Naive B cell (primary cell): ENCODE measurements around the gene PARVA. TPM values are rescaled to one million over a fixed set of nuclear protein-coding genes. Genes with fewer than 3 reads are reported as not detected.

Source experiments
- ATAC-seq, 2 donors: fragments of 150-1000 bp; cut with Tn5 transposase; 2 replicates each; pipeline ENCODE4 v1.10.0; 2021; ENCODE audit warnings: low read depth in 2 of 2, mild to moderate bottlenecking in 2 of 2, moderate library complexity in 2 of 2
- DNase-seq: peaks from one replicate; pipeline ENCODE4 v3.0.0; 2022
- H3K27ac Mint-ChIP-seq, 6 donors: one replicate each; pipeline ENCODE4 v1.8.0; 2020 to 2022; ENCODE audit warnings: mild to moderate bottlenecking in 6 of 6, mixed read lengths in 6 of 6, moderate library complexity in 5 of 6, inconsistent platforms in 2 of 6
- H3K27me3 Mint-ChIP-seq, 3 donors: one replicate each; pipeline ENCODE4 v1.8.0; 2021 to 2022; ENCODE audit warnings: mixed read lengths in 3 of 3, mild to moderate bottlenecking in 1 of 3
- H3K36me3 Mint-ChIP-seq, 2 donors: one replicate each; pipeline ENCODE4 v1.8.0; 2020 to 2022; ENCODE audit warnings: mixed read lengths in 2 of 2, inconsistent platforms in 1 of 2, mild to moderate bottlenecking in 1 of 2
- H3K4me1 Mint-ChIP-seq, 3 donors: one replicate each; pipeline ENCODE4 v1.8.0; 2020 to 2022; ENCODE audit warnings: mixed read lengths in 3 of 3, inconsistent platforms in 1 of 3, mild to moderate bottlenecking in 1 of 3, moderate library complexity in 1 of 3
- H3K4me3 Mint-ChIP-seq, 8 donors: one replicate each; pipeline ENCODE4 v1.8.0; 2020 to 2022; ENCODE audit warnings: mild to moderate bottlenecking in 8 of 8, mixed read lengths in 8 of 8, moderate library complexity in 8 of 8, inconsistent platforms in 2 of 8
- H3K9me3 Mint-ChIP-seq, 7 donors: one replicate each; pipeline ENCODE4 v1.8.0; 2020 to 2022; ENCODE audit warnings: mixed read lengths in 7 of 7, mild to moderate bottlenecking in 5 of 7, inconsistent platforms in 2 of 7, moderate library complexity in 1 of 7
- polyA plus RNA-seq, 6 donors: library from polyadenylated mRNA; unstranded; fragments of 300-500 nt; fragmentation: Illumina TruSeq; gene quantifications; one replicate each; pipeline ENCODE4 v1.2.3, GENCODE V29; 2021; ENCODE audit warnings: low read depth in 6 of 6

Gene PARVA
- polyA plus RNA-seq, 6 donors from 2014 or later, result not detected

- Mint-ChIP-seq H3K4me1 (no peaks in the 10 kb centered on the region), H3K9me3 (no peaks in the 10 kb centered on the region), H3K27me3 (peaks cover 4 to 16% (median 11%) of the 10 kb centered on the region in 3 donors), H3K36me3 (no peaks in the 10 kb centered on the region), H3K4me3 (no peak overlapping the region), H3K27ac (no peak overlapping the region)
- DNase-seq (no peak), ATAC-seq (no peak)
These were observed 56.9 kb downstream of the PARVA start for GRCh38 chr11:12434325-12434654.

- ATAC-seq (no peak), DNase-seq (no peak)
- Mint-ChIP-seq H3K4me1 (peaks cover 0 to 4% (median 2%) of the 10 kb centered on the region in 3 donors), H3K27ac (no peak overlapping the region), H3K27me3 (peaks cover 4 to 16% (median 11%) of the 10 kb centered on the region in 3 donors), H3K4me3 (no peak overlapping the region), H3K36me3 (no peaks in the 10 kb centered on the region), H3K9me3 (peaks cover 0 to 7% (median 0%) of the 10 kb centered on the region in 7 donors)
These were observed 57.9 kb downstream of the PARVA start for GRCh38 chr11:12435264-12435663.

GRCh38 chr11:12436266-12436665, 58.9 kb downstream of the PARVA start:
- ATAC-seq (no peak), DNase-seq (no peak)
- Mint-ChIP-seq H3K27me3 (peaks cover 4 to 16% (median 11%) of the 10 kb centered on the region in 3 donors), H3K4me1 (peaks cover 0 to 4% (median 2%) of the 10 kb centered on the region in 3 donors), H3K9me3 (peaks cover 0 to 7% (median 4%) of the 10 kb centered on the region in 7 donors), H3K27ac (no peak overlapping the region), H3K4me3 (no peak overlapping the region), H3K36me3 (no peaks in the 10 kb centered on the region)

- Mint-ChIP-seq H3K27me3 (peaks cover 4 to 16% (median 5%) of the 10 kb centered on the region in 3 donors), H3K36me3 (no peaks in the 10 kb centered on the region), H3K4me1 (peaks cover 0 to 4% (median 2%) of the 10 kb centered on the region in 3 donors), H3K4me3 (no peak overlapping the region), H3K9me3 (peaks cover 0 to 7% (median 4%) of the 10 kb centered on the region in 7 donors), H3K27ac (no peak overlapping the region)
- ATAC-seq (no peak), DNase-seq (no peak)
These were observed 60.9 kb downstream of the PARVA start for GRCh38 chr11:12438291-12438690.

GRCh38 chr11:12439615-12440014, 62.2 kb downstream of the PARVA start:
- no peak for DNase-seq
- Mint-ChIP-seq H3K4me1 (peaks cover 0 to 4% (median 2%) of the 10 kb centered on the region in 3 donors), H3K9me3 (peaks cover 2 to 12% (median 4%) of the 10 kb centered on the region in 7 donors), H3K36me3 (no peaks in the 10 kb centered on the region), H3K27me3 (peaks cover 4 to 14% (median 5%) of the 10 kb centered on the region in 3 donors), H3K4me3 (no peak overlapping the region), H3K27ac (no peak overlapping the region)
- ATAC-seq, result no peak

GRCh38 chr11:12440565-12440964, 63.2 kb downstream of the PARVA start:
- peaks cover 0 to 4% (median 2%) of the 10 kb centered on the region in 3 donors for H3K4me1 Mint-ChIP-seq
- H3K9me3 Mint-ChIP-seq, result peaks cover 2 to 12% (median 4%) of the 10 kb centered on the region in 7 donors
- no peak overlapping the region for H3K4me3 Mint-ChIP-seq
- no peaks in the 10 kb centered on the region for H3K36me3 Mint-ChIP-seq
- DNase-seq, result no peak
- H3K27me3 Mint-ChIP-seq, result peaks cover 4 to 5% (median 5%) of the 10 kb centered on the region in 3 donors
- ATAC-seq, result no peak
- H3K27ac Mint-ChIP-seq, result no peak overlapping the region

- peaks cover 0 to 4% (median 2%) of the 10 kb centered on the region in 3 donors for H3K4me1 Mint-ChIP-seq
- peaks cover 2 to 5% (median 4%) of the 10 kb centered on the region in 3 donors for H3K27me3 Mint-ChIP-seq
- peaks cover 2 to 12% (median 4%) of the 10 kb centered on the region in 7 donors for H3K9me3 Mint-ChIP-seq
- DNase-seq (no peak), ATAC-seq (no peak)
- H3K36me3 Mint-ChIP-seq, result no peaks in the 10 kb centered on the region
- H3K4me3 Mint-ChIP-seq, result no peak overlapping the region
- H3K27ac Mint-ChIP-seq, result no peak overlapping the region
These were observed 64.0 kb downstream of the PARVA start for GRCh38 chr11:12441231-12441861.

- Mint-ChIP-seq H3K36me3 (no peaks in the 10 kb centered on the region), H3K4me1 (peaks cover 0 to 4% (median under 1%) of the 10 kb centered on the region in 3 donors), H3K27ac (no peak overlapping the region), H3K27me3 (peaks cover 0 to 10% (median 0%) of the 10 kb centered on the region in 3 donors), H3K4me3 (no peak overlapping the region), H3K9me3 (peaks cover 2 to 10% (median 4%) of the 10 kb centered on the region in 7 donors)
- ATAC-seq (no peak), DNase-seq (no peak)
These were observed 67.2 kb downstream of the PARVA start for GRCh38 chr11:12444601-12445000.

- no peaks in the 10 kb centered on the region for H3K4me1 Mint-ChIP-seq
- no peak overlapping the region for H3K4me3 Mint-ChIP-seq
- H3K27ac Mint-ChIP-seq, result no peak overlapping the region
- H3K36me3 Mint-ChIP-seq, result no peaks in the 10 kb centered on the region
- ATAC-seq, result no peak
- H3K9me3 Mint-ChIP-seq, result peaks cover 0 to 10% (median 4%) of the 10 kb centered on the region in 7 donors
- peaks cover 0 to 12% (median 0%) of the 10 kb centered on the region in 3 donors for H3K27me3 Mint-ChIP-seq
- DNase-seq, result no peak
These were observed 67.6 kb downstream of the PARVA start for GRCh38 chr11:12445001-12445400.

- DNase-seq, result no peak
- H3K36me3 Mint-ChIP-seq, result no peaks in the 10 kb centered on the region
- H3K4me3 Mint-ChIP-seq, result peak overlapping the region in 1 of 8 donors; percentile 10
- ATAC-seq, result no peak
- peaks cover 0 to 6% (median 0%) of the 10 kb centered on the region in 7 donors for H3K9me3 Mint-ChIP-seq
- peaks cover 0 to 12% (median 0%) of the 10 kb centered on the region in 3 donors for H3K27me3 Mint-ChIP-seq
- H3K4me1 Mint-ChIP-seq, result no peaks in the 10 kb centered on the region
- H3K27ac Mint-ChIP-seq, result no peak overlapping the region
These were observed 69.5 kb downstream of the PARVA start for GRCh38 chr11:12446863-12447262.

GRCh38 chr11:12448131-12448939, 71.0 kb downstream of the PARVA start:
- Mint-ChIP-seq H3K4me3 (no peak overlapping the region), H3K9me3 (peaks cover 0 to 6% (median 0%) of the 10 kb centered on the region in 7 donors), H3K27ac (no peak overlapping the region), H3K27me3 (peaks cover 0 to 12% (median 0%) of the 10 kb centered on the region in 3 donors), H3K4me1 (no peaks in the 10 kb centered on the region), H3K36me3 (no peaks in the 10 kb centered on the region)
- DNase-seq, result no peak
- no peak for ATAC-seq

GRCh38 chr11:12449961-12450715, 72.8 kb downstream of the PARVA start:
- Mint-ChIP-seq H3K9me3 (no peaks in the 10 kb centered on the region), H3K36me3 (no peaks in the 10 kb centered on the region), H3K4me1 (no peaks in the 10 kb centered on the region), H3K4me3 (no peak overlapping the region), H3K27ac (no peak overlapping the region), H3K27me3 (peaks cover 0 to 12% (median 0%) of the 10 kb centered on the region in 3 donors)
- ATAC-seq (no peak), DNase-seq (no peak)

- Mint-ChIP-seq H3K4me1 (no peaks in the 10 kb centered on the region), H3K9me3 (no peaks in the 10 kb centered on the region), H3K27me3 (peaks cover 0 to 12% (median 0%) of the 10 kb centered on the region in 3 donors), H3K36me3 (no peaks in the 10 kb centered on the region), H3K4me3 (no peak overlapping the region), H3K27ac (no peak overlapping the region)
- DNase-seq (no peak), ATAC-seq (no peak)
These were observed 73.9 kb downstream of the PARVA start for GRCh38 chr11:12451179-12451814.
